HEK293 (cell line): ENCODE data around the gene KLHL10.

Experiments
- CTCF ChIA-PET: fragments of 350-600 bp; formaldehyde crosslinking; extraction: SDS; loops from one replicate; lab custom pipeline; 2021; ENCODE audit warnings: antibody characterized with exemption; lab: Yijun Ruan, JAX
- POLR2A ChIA-PET: fragments of 300-600 bp; formaldehyde crosslinking; extraction: SDS; loops from one replicate; lab custom pipeline; 2020; ENCODE audit warnings: antibody characterized with exemption, inconsistent platforms; lab: Yijun Ruan, JAX
- H3K27ac ChIP-seq: fragments of 200-500 bp; sonication (Bioruptor generic); 2 replicates; pipeline ENCODE4 v1.5.1; 2014; ENCODE audit warnings: low read depth, low read length, control low read depth, inconsistent platforms; ENCODE audit errors: extremely low read depth
- H3K36me3 ChIP-seq, 2 experiments: fragments of 200-500 bp in 1 of 2; sonication (Bioruptor generic) in 1 of 2; 1 replicate in 1 of 2; 2 replicates in 1 of 2; pipeline ENCODE4 v1.5.1; 2014 to 2017; ENCODE audit warnings: inconsistent platforms in 2 of 2, low read length in 2 of 2; ENCODE audit not compliant: control insufficient read depth in 2 of 2, insufficient read depth in 1 of 2
- H3K4me1 ChIP-seq: fragments of 200-500 bp; sonication (Bioruptor generic); 2 replicates; pipeline ENCODE4 v1.5.1; 2014; ENCODE audit warnings: mild to moderate bottlenecking, low read length, inconsistent platforms; ENCODE audit not compliant: control insufficient read depth, insufficient read depth
- H3K4me3 ChIP-seq: 2 replicates; pipeline ENCODE4 v1.5.1; 2011; ENCODE audit warnings: low read depth, mild to moderate bottlenecking, control low read depth, low read length, moderate library complexity
- H3K9me3 ChIP-seq: fragments of 200-500 bp; sonication (Bioruptor generic); 2 replicates; pipeline ENCODE4 v1.5.1; 2014; ENCODE audit warnings: low read depth, low read length, inconsistent platforms; ENCODE audit not compliant: control insufficient read depth, insufficient read depth
- FEZF1 ChIP-seq: fragments of 450-650 bp; formaldehyde crosslinking; IDR thresholded peaks from 2 replicates; pipeline ENCODE4 v1.5.1; 2016; ENCODE audit warnings: missing biosample characterization, missing genetic modification characterization
- GFI1B ChIP-seq: fragments of 450-650 bp; formaldehyde crosslinking; IDR thresholded peaks from 2 replicates; pipeline ENCODE4 v1.5.1; 2016; ENCODE audit warnings: missing biosample characterization, missing genetic modification characterization
- KLF8 ChIP-seq: fragments of 450-650 bp; formaldehyde crosslinking; IDR thresholded peaks from 2 replicates; pipeline ENCODE4 v1.5.1; 2016; ENCODE audit warnings: missing biosample characterization, missing genetic modification characterization
- OSR2 ChIP-seq: fragments of 450-650 bp; formaldehyde crosslinking; IDR thresholded peaks from 2 replicates; pipeline ENCODE4 v1.5.1; 2016; ENCODE audit warnings: missing biosample characterization, missing genetic modification characterization
- PRDM4 ChIP-seq: fragments of 450-650 bp; formaldehyde crosslinking; IDR thresholded peaks from 2 replicates; pipeline ENCODE4 v1.5.1; 2017; ENCODE audit warnings: missing biosample characterization, missing genetic modification characterization
- REST ChIP-seq: fragments of 450-650 bp; formaldehyde crosslinking; IDR thresholded peaks from 2 replicates; pipeline ENCODE4 v1.5.1; 2016; ENCODE audit warnings: missing biosample characterization, missing genetic modification characterization
- SCRT2 ChIP-seq: fragments of 450-650 bp; formaldehyde crosslinking; IDR thresholded peaks from 2 replicates; pipeline ENCODE4 v1.5.1; 2016; ENCODE audit warnings: missing biosample characterization, missing genetic modification characterization
- SP3 ChIP-seq: fragments of 450-650 bp; formaldehyde crosslinking; IDR thresholded peaks from 2 replicates; pipeline ENCODE4 v1.5.1; 2016; ENCODE audit warnings: missing biosample characterization, missing genetic modification characterization
- ZBTB26 ChIP-seq: fragments of 450-650 bp; formaldehyde crosslinking; optimal IDR thresholded peaks from 2 replicates; pipeline ENCODE3; 2016; ENCODE audit warnings: missing biosample characterization, mild to moderate bottlenecking, missing genetic modification characterization
- ZFP69B ChIP-seq: fragments of 450-650 bp; formaldehyde crosslinking; IDR thresholded peaks from 2 replicates; pipeline ENCODE4 v1.5.1; 2016; ENCODE audit warnings: missing biosample characterization, missing genetic modification characterization
- ZNF10 ChIP-seq: fragments of 450-650 bp; formaldehyde crosslinking; IDR thresholded peaks from 2 replicates; pipeline ENCODE4 v1.5.1; 2017; ENCODE audit warnings: missing biosample characterization, missing genetic modification characterization
- ZNF214 ChIP-seq: fragments of 450-650 bp; formaldehyde crosslinking; IDR thresholded peaks from 2 replicates; pipeline ENCODE4 v1.5.1; 2017; ENCODE audit warnings: missing biosample characterization, mild to moderate bottlenecking, missing genetic modification characterization, borderline replicate concordance
- ZNF37A ChIP-seq: fragments of 450-650 bp; IDR thresholded peaks from 2 replicates; pipeline ENCODE4 v1.5.1; 2018; ENCODE audit warnings: missing biosample characterization, missing genetic modification characterization
- ZNF510 ChIP-seq: fragments of 450-650 bp; formaldehyde crosslinking; IDR thresholded peaks from 2 replicates; pipeline ENCODE4 v1.5.1; 2018; ENCODE audit warnings: mild to moderate bottlenecking, missing genetic modification characterization, missing biosample characterization; ENCODE audit not compliant: insufficient replicate concordance
- ZNF518A ChIP-seq: fragments of 450-650 bp; formaldehyde crosslinking; conservative IDR thresholded peaks from 2 replicates; pipeline ENCODE4 v1.5.1; 2016; ENCODE audit warnings: low read depth, missing biosample characterization, missing genetic modification characterization
- ZNF521 ChIP-seq: fragments of 450-650 bp; formaldehyde crosslinking; IDR thresholded peaks from 2 replicates; pipeline ENCODE4 v1.5.1; 2017; ENCODE audit warnings: missing biosample characterization, mild to moderate bottlenecking, missing genetic modification characterization
- ZNF600 ChIP-seq: fragments of 450-650 bp; formaldehyde crosslinking; IDR thresholded peaks from 2 replicates; pipeline ENCODE4 v1.5.1; 2016; ENCODE audit warnings: missing biosample characterization, missing genetic modification characterization
- ZNF776 ChIP-seq: fragments of 450-650 bp; formaldehyde crosslinking; IDR thresholded peaks from 2 replicates; pipeline ENCODE4 v1.5.0; 2017; ENCODE audit warnings: missing biosample characterization, missing genetic modification characterization, borderline replicate concordance

The KLHL10 gene

GRCh38 chr17:41814195-41814594, 23.4 kb upstream of the KLHL10 start:
- no peak for TF ChIP-seq OSR2 (tag by site-specific recombination)
- peak; percentile 89 for TF ChIP-seq REST
- TF ChIP-seq ZNF776 = no peak
- TF ChIP-seq SCRT2 (tag by site-specific recombination) = peak; percentile 38; the same call in 1 of the 2 replicates
- no peak for TF ChIP-seq ZNF10
- no peak for TF ChIP-seq ZNF510 (tag by site-specific recombination)
- TF ChIP-seq ZNF600 (tag by site-specific recombination) = 0 out of 2 replicates have a peak, but pooled peaks have one; percentile 46
- no peak for TF ChIP-seq ZNF214
- Histone ChIP-seq H3K27ac (peak overlapping the region; percentile 89), H3K9me3 (no peaks in the 10 kb centered on the region), H3K36me3 (peaks cover 0 to 37% of the 10 kb centered on the region in 2 experiments; a peak in 2 of 3 replicates), H3K4me3 (no peak overlapping the region; the same call in 1 of the 2 replicates), H3K4me1 (0 out of 2 replicates have a peak, but pooled peaks cover 8% of the 10 kb centered on the region)
- CTCF ChIA-PET = interaction anchor here (0.6 to 1.6 kb wide), 3 partner anchors 13 to 84 kb away, joined by 4 to 14 read pairs (median 5); no protein-coding TSS in a partner anchor
- POLR2A ChIA-PET = interaction anchor here (0.6 to 1.3 kb wide), 7 partner anchors 9 to 80 kb away, joined by 3 to 6 read pairs (median 3); partner anchors contain the start of genes HAP1 and KLHL11

DNA sequence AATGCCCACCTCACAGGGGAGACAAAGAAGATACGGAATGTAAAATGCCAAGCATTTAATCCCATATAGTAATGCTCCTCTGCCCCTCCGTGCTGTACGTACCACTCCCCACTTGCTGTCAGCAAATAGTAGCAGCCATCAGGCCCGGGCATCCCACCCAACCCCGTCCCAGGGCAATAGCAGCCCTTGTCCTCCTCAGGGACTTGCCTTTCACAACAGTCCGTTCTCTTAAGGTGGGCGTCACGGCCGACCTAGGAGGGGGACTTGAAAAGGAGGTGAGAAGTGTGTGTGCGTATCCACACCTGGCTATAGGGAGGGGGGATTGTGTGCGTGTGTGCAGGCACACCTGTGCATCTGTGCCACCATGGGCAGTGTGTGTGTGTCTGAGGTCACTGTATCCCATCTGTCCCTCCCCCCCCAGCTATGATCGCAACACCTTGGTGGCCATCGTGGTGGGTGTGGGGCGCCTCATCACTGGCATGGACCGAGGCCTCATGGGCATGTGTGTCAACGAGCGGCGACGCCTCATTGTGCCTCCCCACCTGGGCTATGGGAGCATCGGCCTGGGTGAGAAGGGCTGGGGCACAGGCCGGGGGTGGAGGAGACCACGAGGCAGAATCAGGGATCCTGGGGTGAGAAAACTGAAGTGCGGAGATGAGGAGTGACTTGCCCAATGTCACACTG, 20.8 kb upstream of the KLHL10 start:
- no peaks in the 10 kb centered on the region for H3K9me3 ChIP-seq
- no peak for TF ChIP-seq ZNF521
- POLR2A ChIA-PET = no interaction called here
- no peak overlapping the region for H3K27ac ChIP-seq
- H3K4me1 ChIP-seq = 0 out of 2 replicates have a peak, but pooled peaks cover 3% of the 10 kb centered on the region
- peaks cover 0 to 53% of the 10 kb centered on the region in 2 experiments; a peak in 2 of 3 replicates for H3K36me3 ChIP-seq
- no peak overlapping the region for H3K4me3 ChIP-seq
- CTCF ChIA-PET = interaction anchor here (1.1 kb wide), 1 partner anchor 15 kb away, joined by 3 read pairs; no protein-coding TSS in a partner anchor

DNA sequence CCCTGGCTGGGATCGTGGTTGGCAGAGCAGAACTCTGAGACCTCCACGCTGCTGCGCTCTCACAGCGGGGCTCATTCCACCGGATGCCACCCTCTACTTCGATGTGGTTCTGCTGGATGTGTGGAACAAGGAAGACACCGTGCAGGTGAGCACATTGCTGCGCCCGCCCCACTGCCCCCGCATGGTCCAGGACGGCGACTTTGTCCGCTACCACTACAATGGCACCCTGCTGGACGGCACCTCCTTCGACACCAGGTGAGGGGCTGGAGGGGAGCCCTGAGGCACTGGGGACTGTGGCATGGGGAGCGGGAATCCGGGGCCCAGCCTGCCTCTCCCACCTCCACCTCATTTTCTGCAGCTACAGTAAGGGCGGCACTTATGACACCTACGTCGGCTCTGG, 19.6 kb upstream of the KLHL10 start:
- ChIA-PET POLR2A (interaction anchor here (0.7 to 1.0 kb wide), 2 partner anchors 23 to 129 kb away, joined by 3 read pairs; no protein-coding TSS in a partner anchor), CTCF (interaction anchor here (0.7 kb wide), 2 partner anchors 139 to 1040 kb away, joined by 3 to 4 read pairs; no protein-coding TSS in a partner anchor)
- 0 out of 2 replicates have a peak, but pooled peaks cover 3% of the 10 kb centered on the region for H3K4me1 ChIP-seq
- H3K9me3 ChIP-seq = no peaks in the 10 kb centered on the region
- H3K4me3 ChIP-seq = no peak overlapping the region
- TF ChIP-seq GFI1B (tag by site-specific recombination) = no peak
- no peak for TF ChIP-seq ZNF37A (tag by site-specific recombination)
- no peak for TF ChIP-seq ZFP69B (tag by site-specific recombination)
- no peak for TF ChIP-seq KLF8
- TF ChIP-seq ZBTB26 (tag by site-specific recombination) = no peak
- no peak for TF ChIP-seq SP3 (tag by site-specific recombination)
- TF ChIP-seq PRDM4 = no peak
- no peak for TF ChIP-seq FEZF1 (tag by site-specific recombination)
- TF ChIP-seq ZNF518A (tag by site-specific recombination) = no peak
- H3K36me3 ChIP-seq = peaks cover 0 to 64% of the 10 kb centered on the region in 2 experiments; a peak in 2 of 3 replicates
- no peak overlapping the region for H3K27ac ChIP-seq
